B cell (primary cell): Measurements from ENCODE around the gene ABR. TPM values are rescaled to one million over a fixed set of nuclear protein-coding genes. Genes with fewer than 3 reads are reported as not detected.

Experiments used
- ATAC-seq: fragments of 200-7000 bp; cut with Tn5 transposase; one replicate; pipeline ENCODE4 v1.10.0; 2021; ENCODE audit warnings: low read depth, mild to moderate bottlenecking, moderate number of reproducible peaks, moderate library complexity
- CTCF ChIA-PET: fragments of 350-600 bp; sonication (Branson Sonifier 250); formaldehyde crosslinking; loops from one replicate; lab custom pipeline; 2021; ENCODE audit warnings: antibody characterized with exemption, inconsistent platforms; lab: Charles Lee
- POLR2A ChIA-PET: fragments of 350-600 bp; sonication (Branson Sonifier 250); formaldehyde crosslinking; loops from one replicate; lab custom pipeline; 2021; ENCODE audit warnings: antibody characterized with exemption; lab: Charles Lee
- DNase-seq: peaks from one replicate; pipeline ENCODE4 v3.0.0; 2013
- H2AFZ ChIP-seq: 2 replicates; pipeline ENCODE4 v1.6.1; 2012; ENCODE audit warnings: mild to moderate bottlenecking, low read depth, low read length; ENCODE audit not compliant: insufficient read depth, poor library complexity, severe bottlenecking
- H3K27ac ChIP-seq, 2 donors: 1 replicate in 1 of 2; 2 replicates in 1 of 2; pipeline ENCODE4 v1.5.1; 2012 to 2013; ENCODE audit warnings: low read length in 2 of 2, mild to moderate bottlenecking in 2 of 2, moderate library complexity in 1 of 2
- H3K27me3 ChIP-seq, 4 experiments: fragments of 200-600 bp in 1 of 4; sonication (generic) in 1 of 4; replicated peaks in 1 of 4; 1 replicate in 2 of 4; 2 replicates in 2 of 4; pipeline versions ENCODE4 v1.6.1 to v1.7.0; 2013 to 2016; ENCODE audit warnings: low read length in 3 of 4, mild to moderate bottlenecking in 2 of 4, mixed read lengths in 1 of 4, moderate library complexity in 1 of 4; ENCODE audit not compliant: insufficient read depth in 4 of 4, control insufficient read depth in 3 of 4; ENCODE audit errors: control extremely low read depth in 1 of 4
- H3K36me3 ChIP-seq, 2 experiments: replicated peaks in 1 of 2; 1 replicate in 1 of 2; 2 replicates in 1 of 2; pipeline versions ENCODE4 v1.6.1 to v1.7.1; 2013; ENCODE audit warnings: low read length in 1 of 2; ENCODE audit not compliant: insufficient read depth in 2 of 2, control insufficient read depth in 1 of 2; ENCODE audit errors: control extremely low read depth in 1 of 2, extremely low read depth in 1 of 2
- H3K4me1 ChIP-seq, 2 donors: fragments of 200-600 bp in 1 of 2; sonication (generic) in 1 of 2; 1 replicate in 1 of 2; 2 replicates in 1 of 2; pipeline versions ENCODE4 v1.5.1 to v1.6.1; 2013 to 2017; ENCODE audit warnings: low read length in 2 of 2; ENCODE audit not compliant: control insufficient read depth in 2 of 2, insufficient read depth in 2 of 2
- H3K4me2 ChIP-seq: replicated peaks from 2 replicates; pipeline ENCODE3; 2012; ENCODE audit warnings: mild to moderate bottlenecking, low read depth, low read length; ENCODE audit not compliant: poor library complexity, severe bottlenecking
- H3K4me3 ChIP-seq, 5 experiments: fragments of 200-600 bp in 1 of 5; sonication (generic) in 1 of 5; 1 replicate in 3 of 5; 2 replicates in 2 of 5; pipeline versions ENCODE4 v1.5.1 to v1.7.0; 2011 to 2016; ENCODE audit warnings: low read length in 4 of 5, mild to moderate bottlenecking in 4 of 5, low read depth in 2 of 5, control low read depth in 1 of 5, moderate library complexity in 1 of 5; ENCODE audit not compliant: insufficient read depth in 1 of 5; ENCODE audit errors: control extremely low read depth in 1 of 5, extremely low read depth in 1 of 5
- H3K79me2 ChIP-seq: fragments of 200-600 bp; sonication (generic); one replicate; pipeline ENCODE4 v1.6.0; 2016; ENCODE audit warnings: low read length; ENCODE audit not compliant: control insufficient read depth, insufficient read depth
- H3K9ac ChIP-seq: fragments of 200-600 bp; sonication (generic); 2 replicates; pipeline ENCODE4 v1.6.1; 2017; ENCODE audit warnings: mild to moderate bottlenecking, low read length, moderate library complexity
- H3K9me3 ChIP-seq, 3 donors: one replicate each; pipeline versions ENCODE4 v1.6.1 to v1.7.1; 2013; ENCODE audit warnings: low read length in 2 of 3; ENCODE audit not compliant: control insufficient read depth in 2 of 3, insufficient read depth in 1 of 3; ENCODE audit errors: control extremely low read depth in 1 of 3
- H4K20me1 ChIP-seq: 2 replicates; pipeline ENCODE4 v1.6.0; 2012; ENCODE audit warnings: mild to moderate bottlenecking, low read length; ENCODE audit not compliant: insufficient read depth, control insufficient read depth, poor library complexity, severe bottlenecking
- H3K27ac Mint-ChIP-seq: one replicate; pipeline ENCODE4 v1.8.0; 2021; ENCODE audit warnings: mixed read lengths
- H3K27me3 Mint-ChIP-seq: one replicate; pipeline ENCODE4 v1.8.0; 2021; ENCODE audit warnings: mixed read lengths
- H3K4me1 Mint-ChIP-seq: one replicate; pipeline ENCODE4 v1.8.0; 2021; ENCODE audit warnings: mixed read lengths
- H3K4me3 Mint-ChIP-seq: one replicate; pipeline ENCODE4 v1.8.0; 2021; ENCODE audit warnings: mixed read lengths
- H3K9me3 Mint-ChIP-seq: one replicate; pipeline ENCODE4 v1.8.0; 2022; ENCODE audit warnings: mixed read lengths; ENCODE audit not compliant: insufficient read depth
- CTCF ChIP-seq: fragments of 200-600 bp; IDR thresholded peaks from one replicate; pipeline ENCODE4 v1.8.0; 2022; ENCODE audit warnings: antibody characterized with exemption, mild to moderate bottlenecking
- EZH2 ChIP-seq: IDR thresholded peaks from 2 replicates; pipeline ENCODE4 v1.6.1; 2012; ENCODE audit warnings: borderline replicate concordance, low read depth, mild to moderate bottlenecking, moderate library complexity, low read length; ENCODE audit not compliant: insufficient read depth, poor library complexity, severe bottlenecking
- WGBS: methylation state at CpG from one replicate; pipeline ENCODE4 v1.1.5; 2013; ENCODE audit warnings: missing lambda C conversion rate; ENCODE audit not compliant: insufficient coverage; 5-methylcytosine and 5-hydroxymethylcytosine counted together
- intact Hi-C: fragments of 100-400 bp; cut with micrococcal nuclease; formaldehyde crosslinking; loops from one replicate; pipeline ENCODE4 v1.10.0; 2022
- polyA plus RNA-seq: library from polyadenylated mRNA; depleted of rRNA; stranded (reverse); fragments of >200 nt; gene quantifications from 2 replicates; pipeline ENCODE4 v1.2.3, GENCODE V29; 2012
- total RNA-seq, 2 donors: library from RNA; stranded (reverse); fragments of 120-200 nt in 1 of 2; gene quantifications; 1 replicate in 1 of 2; 2 replicates in 1 of 2; pipeline versions ENCODE4 v1.2.3 to v1.2.4, GENCODE V29; 2013 to 2022

ABR gene
- total and polyA plus RNA-seq, 2 donors (not counting 1 experiment from before 2014, with no cell fraction given): 79.8 to 262 TPM

DNA sequence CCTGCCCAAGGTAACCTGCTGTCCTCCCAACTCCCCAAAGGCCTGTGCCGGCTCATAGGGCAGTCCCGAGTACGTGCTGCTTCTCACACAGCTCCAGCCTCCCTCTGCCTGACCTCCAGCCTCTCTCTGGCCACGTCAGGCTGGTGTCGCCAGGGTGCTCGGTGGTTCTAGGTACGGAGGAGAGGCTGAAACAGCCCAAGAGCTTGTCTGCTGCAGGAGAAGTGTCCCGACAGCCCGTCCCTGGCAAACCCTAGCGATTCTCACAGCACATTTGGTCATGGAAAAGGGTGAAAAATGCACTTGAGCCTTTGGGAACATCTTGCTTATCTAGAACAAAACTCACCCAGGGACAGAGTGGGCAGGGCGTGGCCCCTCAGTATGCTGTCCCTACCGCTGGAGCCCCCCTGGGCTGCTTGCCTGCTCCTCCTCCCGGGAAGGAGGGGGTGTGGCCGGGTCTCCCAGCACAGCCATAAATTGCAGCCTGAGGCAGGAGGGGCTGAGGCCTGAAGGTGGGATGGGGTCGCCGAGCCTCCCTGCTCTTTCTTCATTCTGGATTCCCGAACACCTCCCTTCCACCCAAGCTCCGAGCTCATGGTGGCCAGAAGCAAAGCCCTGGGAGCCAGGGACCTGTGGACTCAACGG, 142.4 kb downstream of the ABR start:
- peaks cover 9 to 26% of the 10 kb centered on the region in 2 donors for H3K4me1 ChIP-seq
- no peak overlapping the region for H2AFZ ChIP-seq
- Mint-ChIP-seq H3K9me3 (no peaks in the 10 kb centered on the region), H3K4me3 (no peak overlapping the region), H3K27me3 (no peaks in the 10 kb centered on the region), H3K27ac (no peak overlapping the region), H3K4me1 (peaks cover 26% of the 10 kb centered on the region)
- ChIA-PET POLR2A (no interaction called here), CTCF (interaction anchor here (0.6 kb wide), 1 partner anchor 198 kb away, joined by 3 read pairs; no protein-coding TSS in a partner anchor)
- H3K27me3 ChIP-seq: no peaks in the 10 kb centered on the region
- peaks cover 0 to under 1% (median 0%) of the 10 kb centered on the region in 3 donors for H3K9me3 ChIP-seq
- intact Hi-C loops: no loop called here
- H3K79me2 ChIP-seq: peaks cover 14% of the 10 kb centered on the region
- TF ChIP-seq CTCF: no peak
- TF ChIP-seq EZH2: no peak
- H3K4me3 ChIP-seq: no peak overlapping the region
- peaks cover 0 to 20% of the 10 kb centered on the region in 2 experiments for H3K36me3 ChIP-seq
- H3K27ac ChIP-seq: no peak overlapping the region
- H3K4me2 ChIP-seq: no peak overlapping the region
- H3K9ac ChIP-seq: no peak overlapping the region
- no peak for ATAC-seq
- DNase-seq: no peak
- peaks cover 80% of the 10 kb centered on the region for H4K20me1 ChIP-seq
- WGBS: 96% methylated on average over 17 of the region's 19 CpGs

DNA sequence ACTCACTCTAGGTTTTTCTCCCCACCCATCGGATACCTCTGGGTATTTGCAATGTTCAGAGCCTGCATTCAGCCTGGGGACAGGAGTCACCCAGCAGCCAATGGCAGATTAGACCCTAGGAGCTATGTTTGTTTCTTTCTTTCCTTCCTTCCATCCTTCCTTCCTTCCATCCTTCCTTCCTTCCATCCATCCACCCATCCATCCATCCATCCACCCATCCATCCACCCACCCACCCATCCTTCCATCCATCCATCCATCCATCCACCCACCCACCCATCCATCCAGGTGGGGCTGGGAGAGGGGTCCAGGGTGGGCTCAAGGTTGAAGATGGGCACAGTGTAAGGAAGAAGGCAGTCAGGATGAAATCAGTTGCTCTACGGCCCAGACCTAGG, 142.9 kb downstream of the ABR start:
- Mint-ChIP-seq H3K4me1 (peaks cover 26% of the 10 kb centered on the region), H3K9me3 (no peaks in the 10 kb centered on the region), H3K27ac (no peak overlapping the region), H3K4me3 (no peak overlapping the region), H3K27me3 (no peaks in the 10 kb centered on the region)
- H3K4me3 ChIP-seq: no peak overlapping the region
- no peak for DNase-seq
- H3K36me3 ChIP-seq: peaks cover 0 to 16% of the 10 kb centered on the region in 2 experiments
- WGBS: 100% methylated on average over 2 of the region's 2 CpGs
- no peak overlapping the region for H2AFZ ChIP-seq
- ATAC-seq: no peak
- ChIA-PET POLR2A (no interaction called here), CTCF (interaction anchor here (0.6 kb wide), 1 partner anchor 197 kb away, joined by 3 read pairs; no protein-coding TSS in a partner anchor)
- H3K4me2 ChIP-seq: no peak overlapping the region
- no peaks in the 10 kb centered on the region for H3K9me3 ChIP-seq
- peaks cover 79% of the 10 kb centered on the region for H4K20me1 ChIP-seq
- peaks cover 9 to 26% of the 10 kb centered on the region in 2 donors for H3K4me1 ChIP-seq
- intact Hi-C loops: no loop called here
- TF ChIP-seq CTCF (no peak), EZH2 (no peak)
- peaks cover 9% of the 10 kb centered on the region for H3K79me2 ChIP-seq
- no peak overlapping the region for H3K9ac ChIP-seq
- H3K27ac ChIP-seq: no peak overlapping the region
- H3K27me3 ChIP-seq: no peaks in the 10 kb centered on the region
